H1 (cell line): ENCODE data around the gene ARHGAP28. TPM values are rescaled to one million over a fixed set of nuclear protein-coding genes. Genes with fewer than 3 reads are reported as not detected.

Experiments used
- CTCF ChIA-PET: fragments of 300-600 bp; sonication (Branson Sonifier 250); formaldehyde crosslinking; loops from one replicate; lab custom pipeline; 2021; ENCODE audit not compliant: partially characterized antibody; lab: Charles Lee
- POLR2A ChIA-PET: fragments of 300-600 bp; sonication (Branson Sonifier 250); formaldehyde crosslinking; loops from one replicate; lab custom pipeline; 2021; ENCODE audit warnings: inconsistent platforms; ENCODE audit not compliant: partially characterized antibody; lab: Charles Lee
- DNase-seq, 2 experiments: peaks; one replicate each; pipeline versions ENCODE4 v3.0.0 to v3.0.0-alpha.2; 2010 to 2022; ENCODE audit warnings: low spot score in 2 of 2, low read depth in 1 of 2, mixed read lengths in 1 of 2
- FAIRE-seq: peaks from 2 replicates; lab custom pipeline; 2011; peaks lifted over from hg19 to GRCh38; lab: Jason Lieb, UNC
- H2AFZ ChIP-seq: 2 replicates; pipeline ENCODE4 v1.8.1; 2012; ENCODE audit warnings: low read length, inconsistent platforms
- H2AK5ac ChIP-seq: 2 replicates; pipeline ENCODE4 v1.6.1; 2013; ENCODE audit warnings: low read depth, low read length
- H2BK120ac ChIP-seq: replicated peaks from 2 replicates; pipeline ENCODE3; 2013; ENCODE audit warnings: low read depth, low read length, inconsistent platforms
- H2BK12ac ChIP-seq: 2 replicates; pipeline ENCODE4 v1.6.1; 2013; ENCODE audit warnings: low read depth, low read length
- H2BK15ac ChIP-seq: 2 replicates; pipeline ENCODE4 v1.6.1; 2013; ENCODE audit warnings: low read length
- H2BK20ac ChIP-seq: 2 replicates; pipeline ENCODE4 v1.6.1; 2013; ENCODE audit warnings: low read length
- H2BK5ac ChIP-seq: 2 replicates; pipeline ENCODE4 v1.6.1; 2013; ENCODE audit warnings: low read depth, low read length
- H3K14ac ChIP-seq: 2 replicates; pipeline ENCODE4 v1.6.1; 2013; ENCODE audit warnings: inconsistent platforms; ENCODE audit not compliant: insufficient read length
- H3K18ac ChIP-seq: 2 replicates; pipeline ENCODE4 v1.6.1; 2013; ENCODE audit warnings: low read length; ENCODE audit errors: extremely low read depth
- H3K23ac ChIP-seq: 2 replicates; pipeline ENCODE4 v1.6.1; 2013; ENCODE audit warnings: inconsistent platforms; ENCODE audit not compliant: insufficient read length
- H3K23me2 ChIP-seq: 2 replicates; pipeline ENCODE4 v1.6.1; 2013; ENCODE audit warnings: low read depth, low read length
- H3K27ac ChIP-seq: 2 replicates; pipeline ENCODE4 v1.6.1; 2011; ENCODE audit warnings: low read depth, low read length, inconsistent platforms
- H3K27me3 ChIP-seq, 4 experiments: replicated peaks in 1 of 4; 1 replicate in 1 of 4; 2 replicates in 3 of 4; pipeline versions ENCODE4 v1.6.1 to v1.8.1; 2011 to 2013; ENCODE audit warnings: low read length in 3 of 4, mild to moderate bottlenecking in 3 of 4, inconsistent platforms in 2 of 4, mixed read lengths in 2 of 4, moderate library complexity in 1 of 4; ENCODE audit not compliant: control insufficient read depth in 3 of 4, insufficient read depth in 3 of 4; ENCODE audit errors: extremely low read depth in 1 of 4
- H3K36me3 ChIP-seq, 4 experiments: 2 replicates each; pipeline versions ENCODE4 v1.6.1 to v1.8.1; 2011 to 2013; ENCODE audit warnings: mild to moderate bottlenecking in 4 of 4, low read length in 3 of 4, moderate library complexity in 2 of 4, control low read depth in 1 of 4, inconsistent platforms in 1 of 4; ENCODE audit not compliant: insufficient read depth in 4 of 4, control insufficient read depth in 2 of 4
- H3K4ac ChIP-seq: replicated peaks from 2 replicates; pipeline ENCODE3; 2013; ENCODE audit warnings: low read length, low read depth, mixed read lengths, inconsistent platforms; ENCODE audit not compliant: insufficient read length
- H3K4me1 ChIP-seq, 4 experiments: replicated peaks in 1 of 4; 1 replicate in 1 of 4; 2 replicates in 3 of 4; pipeline versions ENCODE4 v1.6.1 to v1.8.1; 2011 to 2013; ENCODE audit warnings: low read length in 3 of 4, inconsistent platforms in 2 of 4, mixed read lengths in 1 of 4; ENCODE audit not compliant: insufficient read depth in 4 of 4, control insufficient read depth in 3 of 4
- H3K4me2 ChIP-seq, 2 experiments: 2 replicates each; pipeline versions ENCODE4 v1.6.1 to v1.8.1; 2011 to 2013; ENCODE audit warnings: low read depth in 2 of 2, low read length in 2 of 2, control low read depth in 1 of 2, inconsistent platforms in 1 of 2, mild to moderate bottlenecking in 1 of 2; ENCODE audit not compliant: insufficient read depth in 1 of 2
- H3K4me3 ChIP-seq, 4 experiments: fragments of 200-600, 300-600 bp in 1 of 4; sonication (generic), shearing (Covaris generic), sonication (Bioruptor Twin) in 1 of 4; 2 replicates each; pipeline versions ENCODE4 v1.5.1 to v1.8.1; 2011 to 2016; ENCODE audit warnings: low read length in 4 of 4, low read depth in 3 of 4, control low read depth in 2 of 4, inconsistent platforms in 2 of 4, mild to moderate bottlenecking in 2 of 4, mixed read lengths in 1 of 4, moderate library complexity in 1 of 4; ENCODE audit not compliant: insufficient read depth in 2 of 4; ENCODE audit errors: extremely low read depth in 1 of 4
- H3K56ac ChIP-seq: replicated peaks from 2 replicates; pipeline ENCODE3; 2013; ENCODE audit warnings: low read depth, mild to moderate bottlenecking, mixed read lengths, low read length, inconsistent platforms; ENCODE audit not compliant: insufficient read length
- H3K79me1 ChIP-seq: 2 replicates; pipeline ENCODE4 v1.6.1; 2013; ENCODE audit warnings: low read depth, low read length, control low read depth
- H3K79me2 ChIP-seq, 2 experiments: 2 replicates each; pipeline versions ENCODE4 v1.6.1 to v1.8.1; 2012 to 2013; ENCODE audit warnings: low read length in 2 of 2, mild to moderate bottlenecking in 2 of 2, inconsistent platforms in 1 of 2; ENCODE audit not compliant: insufficient read depth in 2 of 2, control insufficient read depth in 1 of 2
- H3K9ac ChIP-seq, 4 experiments: replicated peaks in 1 of 4; 1 replicate in 1 of 4; 2 replicates in 3 of 4; pipeline versions ENCODE4 v1.6.1 to v1.8.1; 2011 to 2013; ENCODE audit warnings: low read depth in 3 of 4, low read length in 3 of 4, control low read depth in 2 of 4, mild to moderate bottlenecking in 2 of 4, moderate library complexity in 2 of 4, inconsistent platforms in 1 of 4; ENCODE audit errors: extremely low read depth in 1 of 4
- H3K9me3 ChIP-seq, 2 experiments: 2 replicates each; pipeline versions ENCODE4 v1.6.1 to v1.8.1; 2012 to 2013; ENCODE audit warnings: mild to moderate bottlenecking in 2 of 2, moderate library complexity in 2 of 2, control low read depth in 1 of 2, inconsistent platforms in 1 of 2, low read depth in 1 of 2, low read length in 1 of 2, mixed read lengths in 1 of 2; ENCODE audit not compliant: insufficient read depth in 2 of 2
- H4K20me1 ChIP-seq, 2 experiments: replicated peaks in 1 of 2; 2 replicates each; pipeline versions ENCODE3 to v1.8.1; 2011 to 2013; ENCODE audit warnings: inconsistent platforms in 2 of 2, low read length in 2 of 2, mild to moderate bottlenecking in 1 of 2; ENCODE audit not compliant: insufficient read depth in 2 of 2, control insufficient read depth in 1 of 2
- H4K5ac ChIP-seq: 2 replicates; pipeline ENCODE4 v1.6.1; 2013; ENCODE audit warnings: low read length, low read depth, mixed read lengths, inconsistent platforms; ENCODE audit not compliant: insufficient read length
- H4K8ac ChIP-seq: 2 replicates; pipeline ENCODE4 v1.8.0; 2013; ENCODE audit warnings: mild to moderate bottlenecking, moderate library complexity, low read length, inconsistent platforms; ENCODE audit not compliant: insufficient read depth; ENCODE audit errors: extremely low read depth
- H4K91ac ChIP-seq: replicated peaks from 2 replicates; pipeline ENCODE3; 2013; ENCODE audit warnings: low read length, mixed read lengths, inconsistent platforms; ENCODE audit not compliant: insufficient read length
- CBX8 ChIP-seq: fragments of 300-800, 300-1000 bp; sonication (generic); IDR thresholded peaks from 2 replicates; pipeline ENCODE4 v1.7.1; 2016; ENCODE audit warnings: low read depth, low read length, borderline replicate concordance
- EP300 ChIP-seq, 2 experiments: IDR thresholded peaks; 1 replicate in 1 of 2; 2 replicates in 1 of 2; pipeline ENCODE4 v1.6.1; 2011 to 2012; ENCODE audit warnings: low read depth in 2 of 2, low read length in 2 of 2, mild to moderate bottlenecking in 2 of 2, borderline replicate concordance in 1 of 2, inconsistent platforms in 1 of 2, moderate library complexity in 1 of 2
- KDM1A ChIP-seq: fragments of 200-600, 300-600 bp; sonication (generic); IDR thresholded peaks from 2 replicates; pipeline ENCODE4 v1.7.1; 2016; ENCODE audit warnings: mild to moderate bottlenecking, low read length, borderline replicate concordance
- KDM4A ChIP-seq: IDR thresholded peaks from one replicate; pipeline ENCODE4 v1.7.1; 2012; ENCODE audit warnings: low read depth, mild to moderate bottlenecking, moderate library complexity, low read length, inconsistent platforms; ENCODE audit not compliant: severe bottlenecking
- POLR2AphosphoS5 ChIP-seq: IDR thresholded peaks from 2 replicates; pipeline ENCODE4 v1.6.1; 2011; ENCODE audit warnings: low read depth, low read length
- RFX5 ChIP-seq: IDR thresholded peaks from 2 replicates; pipeline ENCODE4 v1.6.1; 2011; ENCODE audit warnings: low read depth, low read length, improper control_type of control experiment, borderline replicate concordance
- SP1 ChIP-seq: IDR thresholded peaks from 2 replicates; pipeline ENCODE4 v1.6.1; 2011; ENCODE audit warnings: low read depth, low read length
- TCF12 ChIP-seq: IDR thresholded peaks from 2 replicates; pipeline ENCODE4 v1.6.1; 2011; ENCODE audit warnings: low read depth, mild to moderate bottlenecking, low read length
- TEAD4 ChIP-seq: IDR thresholded peaks from 2 replicates; pipeline ENCODE4 v1.6.1; 2012; ENCODE audit warnings: low read depth, low read length, inconsistent platforms, mixed read lengths
- YY1 ChIP-seq: IDR thresholded peaks from 2 replicates; pipeline ENCODE4 v1.6.1; 2011; ENCODE audit warnings: low read depth, mild to moderate bottlenecking, low read length
- WGBS, 2 experiments: shearing (Covaris generic) in 1 of 2; methylation state at CpG; one replicate each; pipeline versions ENCODE4 v1.1.6 to v1.1.7; 2013 to 2015; ENCODE audit warnings: low lambda C conversion rate in 2 of 2, mixed read lengths in 2 of 2, inconsistent platforms in 1 of 2, low coverage in 1 of 2, missing lambda C conversion rate in 1 of 2; ENCODE audit not compliant: insufficient replicate concordance in 2 of 2, insufficient coverage in 1 of 2, insufficient read length in 1 of 2; ENCODE audit errors: extremely low coverage in 1 of 2, missing lambda C conversion rate in 1 of 2; 5-methylcytosine and 5-hydroxymethylcytosine counted together
- polyA plus RNA-seq, 7 experiments: library from polyadenylated mRNA; depleted of rRNA in 3 of 7; stranded (reverse) in 5 of 7; unstranded in 2 of 7; fragments of >200 nt in 5 of 7; fragments of 200-250 nt in 2 of 7; gene quantifications; 1 replicate in 5 of 7; 2 replicates in 1 of 7; 4 replicates in 1 of 7; pipeline versions ENCODE4 v1.2.1 to v1.2.3, GENCODE V29; 2011 to 2013; ENCODE audit warnings: missing spikeins in 2 of 7, mixed read lengths in 2 of 7
- total RNA-seq: library from RNA; stranded (reverse); fragmentation: NEBNext Ultra II Directional; extraction: Animal tissue kit (Norgen Biotek cat#: 25700); gene quantifications from 2 replicates; pipeline ENCODE4 v1.2.1, GENCODE V29; 2021
- TF ChIP-seq, protein P1 (sequence below): IDR thresholded peaks from 2 replicates; pipeline ENCODE4 v1.6.1; 2012; ENCODE audit warnings: inconsistent platforms
- TF ChIP-seq, protein P2 (sequence below): IDR thresholded peaks from 2 replicates; pipeline ENCODE4 v1.6.1; 2012; ENCODE audit warnings: low read length, inconsistent platforms

The ARHGAP28 gene
- total and polyA plus RNA-seq, 2 of the 8 experiments (the other 6 are each of a cell fraction or from before 2014, with no cell fraction given), result 2.9 to 14.4 TPM

DNA sequence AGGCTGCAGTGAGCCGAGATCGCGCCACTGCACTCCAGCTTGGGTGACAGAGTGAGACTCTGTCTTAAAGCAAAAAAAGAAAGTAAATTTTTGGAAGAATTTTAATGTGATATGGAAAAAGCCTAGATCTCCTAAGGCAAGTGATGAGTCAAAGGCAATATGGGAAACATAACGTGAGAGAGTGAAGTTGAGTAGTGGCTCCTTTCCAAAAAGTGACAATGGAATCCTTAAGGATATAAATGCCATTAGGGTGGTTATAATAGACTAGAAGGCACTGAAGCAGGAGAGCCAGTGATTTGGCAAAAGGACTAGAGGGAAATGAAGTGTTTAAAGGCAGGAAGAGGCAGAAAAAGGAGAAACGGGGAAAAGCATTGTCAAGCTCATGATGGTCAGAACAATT lies 25.6 kb downstream of the ARHGAP28 start:
- DNase-seq, result no peak
- POLR2A ChIA-PET, result no interaction called here
- WGBS, 2 experiments, result 94% methylated on average over 5 of the region's 5 CpGs; no CpG with 5 or more reads in 1 of the 2 experiments
- no peak for TF ChIP-seq SP1
- no peak for TF ChIP-seq TEAD4
- TF ChIP-seq KDM1A, result no peak
- TF ChIP-seq, protein P1, sequence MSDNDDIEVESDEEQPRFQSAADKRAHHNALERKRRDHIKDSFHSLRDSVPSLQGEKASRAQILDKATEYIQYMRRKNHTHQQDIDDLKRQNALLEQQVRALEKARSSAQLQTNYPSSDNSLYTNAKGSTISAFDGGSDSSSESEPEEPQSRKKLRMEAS, result no peak
- no peak for TF ChIP-seq TCF12
- no peak for TF ChIP-seq KDM4A
- no peak for TF ChIP-seq CBX8
- TF ChIP-seq EP300 (IDR thresholded peaks at IDR 0.05; ENCODE audit: borderline replicate concordance in 1 of 2, low read depth in 2 of 2, low read length in 2 of 2), result no peak
- TF ChIP-seq YY1, result no peak
- no peak for TF ChIP-seq RFX5
- TF ChIP-seq, protein P2, sequence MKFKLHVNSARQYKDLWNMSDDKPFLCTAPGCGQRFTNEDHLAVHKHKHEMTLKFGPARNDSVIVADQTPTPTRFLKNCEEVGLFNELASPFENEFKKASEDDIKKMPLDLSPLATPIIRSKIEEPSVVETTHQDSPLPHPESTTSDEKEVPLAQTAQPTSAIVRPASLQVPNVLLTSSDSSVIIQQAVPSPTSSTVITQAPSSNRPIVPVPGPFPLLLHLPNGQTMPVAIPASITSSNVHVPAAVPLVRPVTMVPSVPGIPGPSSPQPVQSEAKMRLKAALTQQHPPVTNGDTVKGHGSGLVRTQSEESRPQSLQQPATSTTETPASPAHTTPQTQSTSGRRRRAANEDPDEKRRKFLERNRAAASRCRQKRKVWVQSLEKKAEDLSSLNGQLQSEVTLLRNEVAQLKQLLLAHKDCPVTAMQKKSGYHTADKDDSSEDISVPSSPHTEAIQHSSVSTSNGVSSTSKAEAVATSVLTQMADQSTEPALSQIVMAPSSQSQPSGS, result no peak
- no peak for TF ChIP-seq POLR2AphosphoS5

More for the DNA sequence above, 25.6 kb downstream of the ARHGAP28 start:
- H3K79me1 ChIP-seq, result no peaks in the 10 kb centered on the region
- H3K18ac ChIP-seq, result no peak overlapping the region
- no peak overlapping the region for H2AFZ ChIP-seq
- no peak overlapping the region for H3K23ac ChIP-seq
- no peak overlapping the region for H2BK5ac ChIP-seq
- H3K27ac ChIP-seq, result no peak overlapping the region
- no peak overlapping the region for H2BK15ac ChIP-seq
- no peak overlapping the region for H3K4me2 ChIP-seq
- H3K36me3 ChIP-seq, result peaks cover 0 to 2% (median 0%) of the 10 kb centered on the region in 4 experiments; a peak in 2 of 8 replicates
- H3K9me3 ChIP-seq, result peaks cover 4 to 6% of the 10 kb centered on the region in 2 experiments; a peak in 2 of 4 replicates
- no peak overlapping the region for H2BK20ac ChIP-seq
- H3K56ac ChIP-seq, result no peak overlapping the region
- H3K4me3 ChIP-seq, result no peak overlapping the region
- H3K4ac ChIP-seq, result no peak overlapping the region
- H4K91ac ChIP-seq, result no peak overlapping the region
- no peak overlapping the region for H3K14ac ChIP-seq
- CTCF ChIA-PET, result interaction anchor here (1.1 to 1.6 kb wide), 2 partner anchors 22 to 100 kb away, joined by 3 to 5 read pairs; no protein-coding TSS in a partner anchor
- no peak overlapping the region for H4K8ac ChIP-seq
- no peaks in the 10 kb centered on the region for H4K20me1 ChIP-seq
- H3K79me2 ChIP-seq, result no peaks in the 10 kb centered on the region
- H3K23me2 ChIP-seq, result no peaks in the 10 kb centered on the region
- no peak overlapping the region for H4K5ac ChIP-seq
- H2BK12ac ChIP-seq, result peak overlapping the region; percentile 28; the same call in 1 of the 2 replicates
- no peak overlapping the region for H3K9ac ChIP-seq
- H2BK120ac ChIP-seq, result no peak overlapping the region
- no peaks in the 10 kb centered on the region for H3K27me3 ChIP-seq
- peak overlapping the region; percentile 29; the same call in 1 of the 2 replicates for H2AK5ac ChIP-seq
- FAIRE-seq, result no peak
- H3K4me1 ChIP-seq, result peaks cover 0 to 3% (median 2%) of the 10 kb centered on the region in 4 experiments; a peak in 5 of 7 replicates
